ENCODE results near the gene NR4A1. TPM values are rescaled to one million over a fixed set of nuclear protein-coding genes. Genes with fewer than 3 reads are reported as not detected.

Gene NR4A1
- total RNA-seq, 1 donor from 2014 or later: 2.3 TPM

- no peaks in the 10 kb centered on the region for H3K79me2 ChIP-seq (ENCODE audit: insufficient read depth, low read length)
- no peaks in the 10 kb centered on the region for H3K9me3 ChIP-seq (ENCODE audit: insufficient read depth, low read depth, low read length)
- H3K9me3 Mint-ChIP-seq (ENCODE audit: unreplicated experiment): no peaks in the 10 kb centered on the region
- peak overlapping the region; percentile 81 for H2AFZ ChIP-seq (ENCODE audit: low read depth, low read length)
- H3K27ac Mint-ChIP-seq (ENCODE audit: unreplicated experiment): no peak overlapping the region
- H4K20me1 ChIP-seq (ENCODE audit: insufficient read depth, low read length): no peaks in the 10 kb centered on the region
- H3K4me1 Mint-ChIP-seq (ENCODE audit: low read depth, unreplicated experiment): peaks cover 19% of the 10 kb centered on the region
- H3K27me3 ChIP-seq (ENCODE audit: insufficient read depth, low read length): no peaks in the 10 kb centered on the region
- no peaks in the 10 kb centered on the region for H3K36me3 Mint-ChIP-seq (ENCODE audit: low read depth, unreplicated experiment)
- peak overlapping the region; percentile 78 for H3K4me3 Mint-ChIP-seq (ENCODE audit: unreplicated experiment)
- H3K36me3 ChIP-seq (ENCODE audit: insufficient read depth, low read length): no peaks in the 10 kb centered on the region
- peaks cover 3% of the 10 kb centered on the region for H3K27me3 Mint-ChIP-seq (ENCODE audit: low read depth, unreplicated experiment)
- DNase-seq (ENCODE audit: low read depth) (peak; percentile 25), FAIRE-seq (no peak)
- H3K4me1 ChIP-seq (ENCODE audit: insufficient read depth, low read length): peaks cover 19% of the 10 kb centered on the region
- TF ChIP-seq EZH2 (IDR thresholded peaks at IDR 0.05; ENCODE audit: insufficient read depth, low read length) (peak; percentile 59), CTCF (IDR thresholded peaks at IDR 0.05; ENCODE audit: insufficient read depth, low read depth, low read length) (peak; percentile 46)
- H3K27ac ChIP-seq (ENCODE audit: low read depth, low read length): no peak overlapping the region
- H3K9ac ChIP-seq (ENCODE audit: low read length): peak overlapping the region; percentile 54
- H3K4me3 ChIP-seq (ENCODE audit: insufficient read depth, low read depth, low read length): peak overlapping the region; percentile 42
- H3K4me2 ChIP-seq (ENCODE audit: low read length): peak overlapping the region; percentile 89
Measured at GRCh38 chr12:52023182-52023975, 27.9 kb upstream of the NR4A1 start.

- no peaks in the 10 kb centered on the region for H3K9me3 Mint-ChIP-seq (ENCODE audit: unreplicated experiment)
- Histone ChIP-seq H3K79me2 (ENCODE audit: insufficient read depth, low read length) (no peaks in the 10 kb centered on the region), H4K20me1 (ENCODE audit: insufficient read depth, low read length) (no peaks in the 10 kb centered on the region), H3K36me3 (ENCODE audit: insufficient read depth, low read length) (no peaks in the 10 kb centered on the region), H3K27ac (ENCODE audit: low read depth, low read length) (no peak overlapping the region), H3K4me1 (ENCODE audit: insufficient read depth, low read length) (peaks cover 17% of the 10 kb centered on the region), H3K27me3 (ENCODE audit: insufficient read depth, low read length) (no peaks in the 10 kb centered on the region), H3K4me2 (ENCODE audit: low read length) (peak overlapping the region; percentile 89), H3K9ac (ENCODE audit: low read length) (peak overlapping the region; percentile 28), H2AFZ (ENCODE audit: low read depth, low read length) (peak overlapping the region; percentile 81), H3K9me3 (ENCODE audit: insufficient read depth, low read depth, low read length) (no peaks in the 10 kb centered on the region), H3K4me3 (ENCODE audit: insufficient read depth, low read depth, low read length) (no peak overlapping the region)
- no peak for TF ChIP-seq EZH2 (IDR thresholded peaks at IDR 0.05; ENCODE audit: insufficient read depth, low read length)
- no peak for TF ChIP-seq CTCF (IDR thresholded peaks at IDR 0.05; ENCODE audit: insufficient read depth, low read depth, low read length)
- no peak for FAIRE-seq
- no peak overlapping the region for H3K27ac Mint-ChIP-seq (ENCODE audit: unreplicated experiment)
- peaks cover 3% of the 10 kb centered on the region for H3K27me3 Mint-ChIP-seq (ENCODE audit: low read depth, unreplicated experiment)
- peak; percentile 18 for DNase-seq (ENCODE audit: low read depth)
- no peaks in the 10 kb centered on the region for H3K36me3 Mint-ChIP-seq (ENCODE audit: low read depth, unreplicated experiment)
- peak overlapping the region; percentile 78 for H3K4me3 Mint-ChIP-seq (ENCODE audit: unreplicated experiment)
- peaks cover 16% of the 10 kb centered on the region for H3K4me1 Mint-ChIP-seq (ENCODE audit: low read depth, unreplicated experiment)
Measured at GRCh38 chr12:52023976-52024688, 27.1 kb upstream of the NR4A1 start.

All from astrocyte (in vitro differentiated cells and primary cell).